HG03095 (cell line): Measurements from ENCODE around the gene MSI2.

Experiments
- ATAC-seq: cut with Tn5 transposase; IDR thresholded peaks from one replicate; pipeline ENCODE4 v1.9.1; 2021; ENCODE audit warnings: moderate library complexity; ENCODE audit not compliant: unreplicated experiment

Gene MSI2

GRCh38 chr17:57245786-57246185, 10.5 kb upstream of the MSI2 start:
- no peak for ATAC-seq

GRCh38 chr17:57246257-57246656, 10.1 kb upstream of the MSI2 start:
- ATAC-seq: no peak

GRCh38 chr17:57247261-57247660, 9.1 kb upstream of the MSI2 start:
- no peak for ATAC-seq

- no peak for ATAC-seq
These were observed 8.4 kb upstream of the MSI2 start for GRCh38 chr17:57247913-57248312.

- ATAC-seq: no peak
These were observed 6.8 kb upstream of the MSI2 start for GRCh38 chr17:57249520-57249919.

GRCh38 chr17:57251211-57251787, 5.0 kb upstream of the MSI2 start:
- no peak for ATAC-seq

- ATAC-seq: no peak
These were observed 2.8 kb upstream of the MSI2 start for GRCh38 chr17:57253362-57254065.

GRCh38 chr17:57255182-57255775, 1.0 kb upstream of the MSI2 start:
- ATAC-seq: no peak

- ATAC-seq: no peak
These were observed 387 bp downstream of the MSI2 start for GRCh38 chr17:57256708-57257112.

GRCh38 chr17:57257195-57257894, 1.0 kb downstream of the MSI2 start:
- no peak for ATAC-seq

GRCh38 chr17:57257895-57258851, 1.9 kb downstream of the MSI2 start:
- ATAC-seq: no peak

- ATAC-seq: no peak
These were observed 3.0 kb downstream of the MSI2 start for GRCh38 chr17:57259306-57259705.

GRCh38 chr17:57259817-57260216, 3.5 kb downstream of the MSI2 start:
- ATAC-seq: no peak

GRCh38 chr17:57260325-57261083, 4.2 kb downstream of the MSI2 start:
- ATAC-seq: no peak

GRCh38 chr17:57261084-57261461, 4.8 kb downstream of the MSI2 start:
- ATAC-seq: no peak

- ATAC-seq: no peak
These were observed 6.2 kb downstream of the MSI2 start for GRCh38 chr17:57262557-57262956.

GRCh38 chr17:57264250-57264649, 7.9 kb downstream of the MSI2 start:
- ATAC-seq: no peak

- ATAC-seq: no peak
These were observed 8.5 kb downstream of the MSI2 start for GRCh38 chr17:57264776-57265175.

- no peak for ATAC-seq
These were observed 10.6 kb downstream of the MSI2 start for GRCh38 chr17:57266902-57267311.

GRCh38 chr17:57268181-57268580, 11.9 kb downstream of the MSI2 start:
- no peak for ATAC-seq
